T1000 (cell line): ENCODE measurements around the gene PLSCR3.

Experiments
- DNase-seq: peaks from one replicate; lab custom pipeline; 2025; ENCODE audit warnings: mixed read lengths; lab: John Stamatoyannopoulos, UW

PLSCR3 gene

DNA sequence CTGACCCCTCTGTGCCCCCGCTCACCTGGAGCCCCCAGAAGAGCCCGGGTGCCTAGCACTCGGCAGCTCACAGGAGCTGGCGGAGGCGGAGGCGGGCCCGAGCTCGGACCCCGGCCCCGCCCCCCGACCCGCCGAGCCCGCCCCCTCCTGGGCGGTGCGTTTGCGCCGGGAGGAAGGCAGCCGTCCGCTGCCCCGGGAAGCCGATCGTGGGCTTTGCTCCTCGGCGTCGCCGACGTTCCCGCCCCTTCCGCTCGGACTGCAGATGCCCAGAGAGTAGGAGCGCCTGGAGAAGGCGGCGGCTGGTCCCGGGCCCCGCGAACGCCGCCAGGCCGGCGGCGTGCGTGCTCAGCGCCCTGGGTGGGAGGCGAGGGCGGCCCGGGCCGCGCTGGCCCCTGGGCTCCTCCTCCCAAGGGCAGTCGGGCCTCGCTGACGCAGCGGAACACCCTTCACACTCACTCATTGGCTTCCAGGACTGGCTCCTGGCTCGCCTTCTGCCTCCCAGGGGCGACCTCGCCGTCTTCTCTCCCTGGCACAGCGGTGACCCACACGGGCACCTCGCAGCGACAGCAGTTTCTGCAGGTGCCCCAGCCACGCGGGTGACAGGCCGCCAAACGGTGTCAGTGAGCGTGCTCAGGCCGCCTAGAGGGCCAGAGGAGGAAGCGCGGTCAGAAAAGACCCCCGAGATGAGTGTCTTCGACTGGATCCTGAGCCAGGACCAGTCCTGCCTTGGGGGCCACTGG lies at the start of gene PLSCR3:
PLSCR3 (minus strand) TSS at position 74 of the 740 bp plus-strand sequence. CDS start 415 bp downstream, outside the sequence.
- DNase-seq, result peak; percentile 86

DNA sequence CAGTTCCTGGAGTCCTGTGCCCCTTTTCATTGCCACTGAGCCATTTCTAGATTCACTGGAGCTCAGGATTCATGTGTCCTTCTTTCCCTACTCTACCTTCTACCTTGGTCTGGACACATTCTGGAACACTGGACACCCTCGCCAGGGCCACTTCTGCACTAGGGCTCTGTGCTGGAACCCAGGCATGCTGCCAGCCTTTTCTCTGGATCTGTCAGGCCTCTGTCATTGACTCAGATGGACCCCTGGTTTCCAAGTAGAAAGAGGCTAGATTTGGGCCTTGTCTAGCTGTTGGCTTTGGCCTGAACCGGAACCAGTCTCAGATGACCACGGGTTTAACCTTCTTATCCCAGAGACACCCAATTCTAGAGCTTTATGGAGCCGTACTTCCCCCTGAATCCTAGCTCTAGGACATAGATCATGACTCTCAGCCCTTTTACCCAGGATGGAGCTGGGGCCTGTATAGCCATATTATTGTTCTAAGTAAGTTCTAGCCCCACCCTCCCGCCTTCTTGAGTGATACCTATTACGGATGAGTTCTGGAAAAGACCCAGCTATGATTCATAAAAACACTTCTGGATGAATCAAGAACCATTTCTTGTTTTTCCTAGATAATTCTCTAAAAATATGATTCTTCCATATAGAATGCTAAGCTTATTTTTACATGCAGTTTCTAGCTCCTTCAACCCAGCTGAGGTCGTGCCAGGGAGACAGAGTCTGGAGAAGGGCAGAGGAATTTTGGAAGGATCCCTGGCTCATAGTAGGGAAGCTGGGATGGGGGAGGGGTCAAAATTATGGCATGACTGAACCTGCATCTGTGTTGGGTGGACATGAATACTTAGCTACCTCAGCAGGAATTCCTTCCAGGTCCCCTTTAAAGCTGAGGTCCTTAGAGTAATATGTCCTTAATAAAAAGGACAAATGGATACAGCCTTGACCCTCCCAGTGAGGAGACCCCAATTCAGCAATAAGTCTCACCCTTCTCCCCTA lies 49.5 kb upstream of the PLSCR3 start:
- no peak for DNase-seq

DNA sequence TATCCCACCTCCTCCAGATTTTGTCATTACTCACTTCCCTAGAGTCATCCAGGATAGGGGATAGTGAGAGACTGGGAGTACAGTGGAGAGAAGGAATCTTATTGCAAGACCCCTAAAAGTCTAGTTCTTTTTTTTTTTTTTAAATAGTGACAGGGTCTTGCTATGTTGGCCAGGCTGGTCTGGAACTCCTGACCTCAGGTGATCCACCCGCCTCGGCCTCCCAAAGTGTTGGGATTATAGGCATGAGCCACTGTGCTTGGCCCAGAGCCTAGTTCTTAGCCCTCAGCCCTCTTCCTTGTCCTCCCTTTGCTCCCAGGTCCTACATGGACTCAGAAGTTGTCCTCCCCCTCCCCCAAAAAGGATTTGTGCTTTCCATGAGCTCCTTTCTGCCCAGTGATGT lies 47.8 kb upstream of the PLSCR3 start:
- DNase-seq, result no peak

DNA sequence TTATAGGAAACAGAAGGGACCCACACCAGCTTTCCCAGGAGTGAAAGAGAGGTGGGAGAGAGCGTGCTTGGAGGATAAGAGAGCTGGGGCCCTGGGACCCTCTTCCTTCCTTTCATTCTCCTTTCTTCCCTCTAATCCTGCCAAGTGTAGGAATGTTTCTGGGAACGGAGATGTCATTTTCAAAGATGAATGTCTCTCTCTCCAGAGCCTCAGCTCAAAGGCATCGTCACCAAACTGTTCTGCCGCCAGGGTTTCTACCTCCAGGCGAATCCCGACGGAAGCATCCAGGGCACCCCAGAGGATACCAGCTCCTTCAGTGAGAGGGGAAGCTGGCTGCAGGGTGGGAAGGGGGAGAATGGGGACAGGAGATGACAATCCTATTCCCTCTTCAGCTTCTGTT lies 46.9 kb upstream of the PLSCR3 start:
- no peak for DNase-seq

DNA sequence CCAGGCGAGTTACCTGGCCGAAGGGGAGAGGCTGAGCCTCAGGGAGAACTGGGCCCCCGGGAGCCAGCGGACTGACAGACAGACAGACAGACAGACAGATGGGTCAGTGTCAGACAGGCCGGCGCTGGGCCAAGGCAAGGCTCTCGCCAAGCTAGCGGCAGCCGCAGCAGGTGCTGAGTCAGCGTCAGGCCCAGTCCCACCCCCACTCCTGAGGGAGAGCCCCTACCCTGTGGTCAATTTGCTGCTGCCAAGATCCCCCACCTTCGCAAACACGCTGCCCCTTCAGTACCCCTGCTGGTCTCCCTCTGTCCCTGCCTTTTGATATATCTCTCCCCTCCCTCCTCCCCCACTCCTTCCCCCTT lies 46.5 kb upstream of the PLSCR3 start:
- no peak for DNase-seq

DNA sequence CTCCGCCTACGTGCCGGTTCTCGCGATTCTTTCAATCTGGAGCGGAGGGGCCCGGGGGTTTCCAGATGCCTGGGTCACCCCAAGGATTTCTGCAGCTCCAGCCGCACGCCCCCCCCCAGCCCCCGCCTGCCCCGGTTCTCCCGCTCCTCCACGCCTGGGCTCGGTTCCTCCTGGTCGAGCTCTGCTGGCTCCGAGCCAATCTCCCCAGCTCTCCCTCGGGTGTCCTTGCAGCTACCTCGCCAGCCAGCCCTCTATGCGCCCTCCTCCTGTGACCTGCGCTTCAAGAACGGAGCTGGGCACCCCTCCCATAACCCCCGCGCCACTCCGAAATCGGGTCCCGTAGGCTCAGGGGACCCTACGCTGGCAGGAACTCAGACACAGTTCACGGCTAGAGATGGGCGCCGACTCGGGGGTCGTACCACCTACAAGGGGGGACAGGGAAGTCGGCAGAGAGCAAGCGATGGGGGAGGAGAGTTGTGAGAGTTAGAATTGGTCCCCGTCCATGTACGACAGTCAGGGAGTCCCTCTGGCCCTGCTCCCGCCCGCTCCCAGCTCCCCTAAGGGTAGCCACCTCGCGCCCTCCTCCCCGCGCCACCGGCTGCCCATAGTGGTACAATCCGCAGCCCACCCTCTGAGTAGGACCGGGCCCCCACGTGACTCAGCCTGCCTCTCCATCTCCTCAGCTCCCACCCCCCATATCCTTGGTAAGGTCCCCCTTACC lies 45.9 kb upstream of the PLSCR3 start:
- no peak for DNase-seq

DNA sequence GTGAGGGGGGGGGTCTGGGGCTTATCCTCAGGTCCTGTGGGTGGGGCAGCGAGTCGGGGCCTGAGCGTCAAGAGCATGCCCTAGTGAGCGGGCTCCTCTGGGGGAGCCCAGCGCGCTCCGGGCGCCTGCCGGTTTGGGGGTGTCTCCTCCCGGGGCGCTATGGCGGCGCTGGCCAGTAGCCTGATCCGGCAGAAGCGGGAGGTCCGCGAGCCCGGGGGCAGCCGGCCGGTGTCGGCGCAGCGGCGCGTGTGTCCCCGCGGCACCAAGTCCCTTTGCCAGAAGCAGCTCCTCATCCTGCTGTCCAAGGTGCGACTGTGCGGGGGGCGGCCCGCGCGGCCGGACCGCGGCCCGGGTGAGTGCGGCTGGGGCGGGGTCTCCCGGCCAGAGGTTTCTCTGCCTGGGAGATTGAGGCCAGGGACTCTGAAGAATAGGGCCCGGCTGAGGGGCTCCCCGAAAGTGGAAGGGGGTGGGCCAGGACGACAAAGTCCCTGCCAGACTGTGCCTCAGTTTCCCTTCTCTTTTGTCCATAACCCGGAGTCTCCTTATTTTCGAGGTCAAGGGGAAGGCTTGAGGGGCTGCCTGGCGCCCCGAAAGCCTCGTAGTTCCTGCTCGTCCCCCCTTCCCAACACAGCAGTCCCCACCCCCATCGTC lies 45.3 kb upstream of the PLSCR3 start, which contains the start of gene FGF11:
FGF11 (plus strand) TSS at position 51 of the 651 bp plus-strand sequence; CDS start at position 160, 109 bp downstream.
- no peak for DNase-seq

DNA sequence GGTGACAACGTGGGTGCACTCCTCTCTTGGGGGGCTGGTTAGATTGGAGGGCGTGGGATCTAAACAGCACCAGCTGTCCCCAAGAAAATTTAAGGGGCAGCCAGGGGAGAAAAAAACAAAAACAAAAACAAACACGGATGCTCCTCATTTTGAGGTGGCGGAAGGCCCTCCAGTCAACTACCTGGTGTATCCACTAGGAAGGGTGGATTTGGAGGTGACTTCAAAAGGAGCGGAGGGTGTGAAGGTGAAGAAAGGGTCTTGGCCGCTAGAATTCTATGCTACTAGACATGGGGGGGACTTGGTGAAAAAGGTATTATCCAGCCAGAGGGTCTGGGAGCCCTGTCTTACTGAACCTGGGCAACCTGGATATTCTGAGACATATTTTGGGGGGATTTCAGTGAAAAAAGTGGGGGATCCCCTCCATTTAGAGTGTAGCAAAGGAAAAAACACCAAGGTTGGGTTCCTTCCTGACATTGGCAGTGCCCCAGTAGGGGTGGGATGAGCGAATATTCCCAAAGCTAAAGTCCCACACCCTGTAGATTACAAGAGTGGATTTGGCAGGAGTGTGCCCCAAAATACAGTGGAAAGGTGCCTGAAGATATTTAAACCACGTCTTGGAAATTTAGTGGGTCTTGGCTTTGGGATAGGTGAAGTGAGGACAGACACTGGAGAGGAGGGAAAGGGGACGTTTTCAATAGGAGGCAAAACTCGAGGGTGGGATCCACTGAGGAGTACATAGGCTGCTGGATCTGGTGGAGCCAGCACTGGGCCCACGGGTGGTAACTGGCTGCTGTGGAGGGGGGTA lies 44.5 kb upstream of the PLSCR3 start:
- DNase-seq, result no peak

DNA sequence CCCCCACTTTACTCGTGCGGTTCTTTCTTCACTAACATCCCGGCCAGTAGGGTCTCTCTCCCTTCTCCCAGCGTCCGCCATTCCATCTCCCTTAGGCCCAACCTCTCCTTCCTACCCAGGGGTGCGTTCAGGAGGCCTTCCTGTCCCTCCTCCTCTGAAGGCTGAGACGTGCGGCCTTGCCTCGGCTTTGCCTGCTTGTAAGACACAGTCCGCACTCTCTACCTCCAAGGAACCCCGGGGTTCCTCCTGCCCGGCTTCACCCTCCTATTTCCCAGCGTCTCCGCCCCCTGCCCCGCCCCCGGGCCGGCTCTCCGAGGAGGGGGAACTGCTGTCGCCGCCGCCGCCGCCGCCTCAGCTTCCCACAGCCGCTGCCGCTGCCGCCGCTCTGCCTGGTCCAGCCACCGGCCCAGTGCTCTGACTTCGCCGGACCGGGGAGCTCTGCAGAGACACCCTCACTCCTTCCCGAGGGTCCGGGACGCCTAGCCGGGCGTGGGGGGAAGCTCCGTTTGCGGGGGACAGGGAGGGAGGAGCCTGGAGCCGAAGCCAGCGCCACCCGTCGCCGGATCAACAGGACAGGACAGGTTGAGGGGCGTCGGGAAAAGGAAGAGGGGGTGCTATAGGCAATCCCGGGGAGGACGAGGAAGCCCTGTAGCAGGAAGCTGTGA lies 43.8 kb upstream of the PLSCR3 start:
- no peak for DNase-seq

DNA sequence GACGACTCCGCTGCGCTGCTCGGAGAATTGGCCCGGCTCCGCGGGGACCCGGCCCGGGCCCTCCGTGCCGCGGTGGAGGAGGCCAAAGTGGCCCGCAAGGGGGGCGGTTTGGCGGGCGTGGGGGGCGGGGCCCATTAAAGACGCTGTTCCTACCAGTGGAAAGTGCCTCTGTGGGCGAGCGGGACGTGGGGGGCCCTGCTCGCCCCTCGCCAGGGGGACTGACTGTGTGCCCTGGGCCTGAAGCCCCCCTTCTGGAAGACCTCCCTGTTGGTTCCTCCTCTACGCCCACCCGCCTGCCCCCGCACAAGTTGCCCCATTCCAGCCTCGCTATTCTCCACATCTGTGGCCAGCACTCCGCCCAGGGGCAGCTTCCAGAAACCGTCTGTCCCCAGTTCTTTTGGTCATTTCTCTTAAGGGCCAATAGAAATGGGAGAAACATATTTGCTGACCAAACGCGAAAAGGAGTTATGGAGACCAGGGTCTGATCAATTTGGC lies 43.1 kb upstream of the PLSCR3 start:
- DNase-seq, result no peak

DNA sequence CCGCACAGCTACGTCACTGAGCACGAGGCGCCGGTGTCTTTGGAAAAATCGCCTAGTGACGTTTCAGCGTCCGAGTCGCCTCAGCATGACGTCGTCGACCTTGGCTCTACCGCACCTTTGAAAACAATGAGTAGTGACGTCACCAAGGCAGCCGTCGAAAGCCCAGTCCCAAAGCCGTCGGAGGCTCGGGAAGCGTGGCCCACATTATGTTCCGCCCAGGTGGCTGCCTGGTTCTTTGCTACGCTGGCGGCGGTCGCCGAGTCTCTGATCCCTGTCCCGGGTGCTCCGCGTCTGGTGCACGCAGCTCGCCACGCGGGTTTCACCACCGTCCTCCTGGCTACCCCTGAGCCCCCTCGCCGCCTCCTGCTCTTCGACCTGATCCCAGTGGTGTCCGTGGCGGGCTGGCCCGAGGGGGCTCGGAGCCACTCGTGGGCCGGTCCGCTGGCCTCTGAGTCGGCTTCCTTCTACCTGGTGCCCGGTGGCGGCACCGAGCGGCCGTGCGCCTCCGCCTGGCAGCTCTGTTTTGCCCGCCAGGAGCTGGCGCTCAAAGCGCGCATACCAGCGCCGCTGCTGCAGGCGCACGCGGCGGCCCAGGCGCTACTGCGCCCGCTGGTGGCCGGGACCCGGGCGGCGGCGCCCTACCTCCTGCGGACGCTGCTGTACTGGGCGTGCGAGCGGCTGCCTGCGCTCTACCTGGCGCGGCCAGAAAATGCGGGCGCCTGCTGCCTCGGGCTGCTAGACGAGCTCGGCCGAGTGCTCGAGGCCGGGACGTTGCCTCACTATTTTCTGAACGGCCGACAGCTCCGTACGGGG lies 42.4 kb upstream of the PLSCR3 start:
- peak; percentile 74 for DNase-seq

DNA sequence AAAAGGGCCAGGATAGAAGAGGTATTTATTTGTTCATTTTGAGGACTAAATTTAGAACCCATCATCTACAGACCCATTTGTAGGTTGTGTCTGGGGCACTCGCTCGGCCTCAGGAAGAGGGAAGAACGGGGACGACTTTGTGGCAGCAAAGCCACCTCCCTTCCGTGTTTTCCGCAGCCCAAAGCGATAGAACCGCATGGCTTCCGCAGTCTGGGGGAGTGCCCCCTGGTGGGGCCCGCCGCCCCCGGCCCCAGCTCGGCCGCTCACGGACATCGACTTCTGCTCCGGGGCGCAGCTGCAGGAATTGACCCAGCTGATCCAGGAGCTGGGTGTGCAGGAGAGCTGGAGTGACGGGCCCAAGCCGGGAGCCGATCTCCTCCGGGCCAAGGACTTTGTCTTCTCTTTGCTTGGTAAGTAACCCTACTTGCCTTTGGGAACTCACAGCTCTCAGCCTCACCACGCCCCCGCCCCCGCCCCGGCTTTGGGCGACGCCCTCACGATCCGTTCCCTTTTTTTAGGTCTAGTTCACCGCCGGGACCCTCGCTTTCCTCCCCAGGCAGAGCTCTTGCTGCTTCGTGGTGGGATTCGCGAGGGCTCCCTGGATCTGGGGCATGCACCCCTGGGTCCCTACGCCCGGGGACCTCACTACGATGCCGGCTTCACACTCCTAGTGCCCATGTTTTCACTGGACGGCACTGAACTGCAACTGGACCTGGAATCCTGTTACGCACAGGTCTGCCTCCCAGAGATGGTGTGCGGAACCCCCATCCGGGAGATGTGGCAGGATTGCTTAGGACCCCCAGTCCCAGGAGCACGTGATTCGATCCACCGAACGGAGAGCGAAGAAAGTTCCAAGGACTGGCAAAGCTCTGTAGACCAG lies 41.6 kb upstream of the PLSCR3 start:
- no peak for DNase-seq

DNA sequence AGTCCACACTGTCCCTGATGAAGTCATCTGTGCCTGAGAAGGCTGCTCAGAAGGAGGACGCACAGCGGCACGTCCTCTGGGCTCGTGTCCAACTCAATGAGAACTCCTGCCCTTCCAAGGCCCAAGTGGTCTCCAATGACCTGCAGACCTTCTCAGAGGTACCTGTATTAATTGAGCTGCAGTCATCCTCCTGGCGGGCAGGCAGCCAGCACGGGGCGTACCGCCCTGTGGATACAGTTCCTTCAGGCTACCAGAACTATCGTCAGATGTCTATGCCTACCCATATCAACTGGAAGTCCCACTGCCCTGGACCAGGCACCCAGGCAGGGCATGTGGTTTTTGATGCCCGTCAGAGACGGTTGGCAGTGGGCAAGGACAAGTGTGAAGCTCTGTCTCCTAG lies 38.0 kb upstream of the PLSCR3 start:
- no peak for DNase-seq

DNA sequence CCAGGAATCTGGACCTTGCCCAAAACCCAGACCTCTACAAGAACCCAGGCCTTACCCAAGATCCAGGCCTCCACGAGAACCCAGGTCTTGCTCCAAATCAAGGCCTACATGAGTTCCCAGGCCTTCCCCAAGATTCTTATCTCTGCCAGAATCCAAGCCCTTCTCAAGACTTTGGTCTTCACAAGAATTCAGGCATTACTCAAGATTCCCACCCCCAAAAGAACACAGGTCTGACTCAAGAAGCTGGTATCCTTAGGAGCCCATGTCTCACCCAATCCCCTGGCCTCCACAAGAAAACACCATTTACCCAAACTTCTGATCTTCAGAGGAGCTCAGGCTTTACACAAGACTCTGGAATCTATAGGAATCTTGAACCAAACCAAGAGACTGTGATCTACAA lies 36.9 kb upstream of the PLSCR3 start:
- DNase-seq, result no peak

DNA sequence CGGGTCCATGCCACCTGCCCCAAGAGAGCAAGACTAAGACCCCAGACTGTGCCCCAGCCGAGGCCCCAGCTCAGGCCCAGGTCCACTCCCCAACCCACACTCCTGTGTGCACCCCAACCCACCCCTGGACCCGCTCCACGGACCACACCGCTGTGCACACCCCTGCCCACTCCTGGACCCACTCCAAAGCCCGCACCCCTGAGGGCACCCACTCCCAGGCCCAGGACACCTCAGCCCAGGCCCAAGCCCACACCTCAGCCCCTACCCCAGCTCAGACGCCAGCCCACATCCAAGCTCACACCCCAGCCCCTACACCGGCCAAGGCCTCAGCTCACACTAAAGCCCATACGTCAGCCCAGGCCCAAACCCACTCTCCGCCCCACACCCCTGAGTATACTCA lies 35.4 kb upstream of the PLSCR3 start:
- no peak for DNase-seq

DNA sequence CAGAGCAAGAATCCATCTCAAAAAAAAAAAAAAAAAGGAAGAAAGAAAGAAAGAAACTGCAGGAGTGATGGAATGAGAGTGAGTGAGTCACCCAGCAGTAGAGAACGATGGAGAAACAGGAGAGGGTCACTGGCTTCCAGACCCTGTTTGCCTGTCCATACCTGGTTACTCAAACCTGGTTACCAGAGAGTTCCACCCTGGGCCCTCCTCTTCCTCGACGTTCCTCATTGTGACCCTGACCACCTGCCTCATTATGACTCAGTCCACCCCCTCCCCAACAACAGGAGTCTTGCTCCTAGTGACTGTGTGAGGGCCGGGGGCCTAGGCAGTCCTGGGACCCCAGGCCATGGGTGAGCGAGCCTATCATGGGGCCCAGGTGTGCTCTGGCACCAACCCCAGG lies 34.2 kb upstream of the PLSCR3 start, which contains the start of gene SPEM3:
SPEM3 (plus strand) TSS at position 301 of the 400 bp plus-strand sequence; CDS start at position 347, 46 bp downstream.
- DNase-seq, result no peak

DNA sequence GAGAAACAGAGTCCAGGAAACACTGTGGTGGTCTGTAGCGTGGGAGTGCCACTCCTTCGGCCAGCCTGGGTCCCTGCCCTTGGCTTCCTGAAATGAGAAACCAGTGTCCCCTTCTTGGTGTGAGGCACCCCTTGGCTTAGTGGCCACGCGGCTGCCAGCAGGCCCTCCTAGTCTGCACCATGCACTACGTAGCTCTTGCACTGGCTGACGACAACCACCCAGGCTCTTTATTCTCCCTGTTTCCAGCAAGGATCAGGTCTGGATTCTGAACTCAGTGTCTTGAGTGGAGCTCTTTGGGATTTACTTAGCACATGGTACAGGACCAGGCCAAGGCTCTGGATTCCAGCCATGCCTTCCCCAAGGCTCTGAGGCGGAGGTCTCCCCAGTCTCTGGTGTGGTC lies 33.2 kb upstream of the PLSCR3 start:
- DNase-seq, result no peak

DNA sequence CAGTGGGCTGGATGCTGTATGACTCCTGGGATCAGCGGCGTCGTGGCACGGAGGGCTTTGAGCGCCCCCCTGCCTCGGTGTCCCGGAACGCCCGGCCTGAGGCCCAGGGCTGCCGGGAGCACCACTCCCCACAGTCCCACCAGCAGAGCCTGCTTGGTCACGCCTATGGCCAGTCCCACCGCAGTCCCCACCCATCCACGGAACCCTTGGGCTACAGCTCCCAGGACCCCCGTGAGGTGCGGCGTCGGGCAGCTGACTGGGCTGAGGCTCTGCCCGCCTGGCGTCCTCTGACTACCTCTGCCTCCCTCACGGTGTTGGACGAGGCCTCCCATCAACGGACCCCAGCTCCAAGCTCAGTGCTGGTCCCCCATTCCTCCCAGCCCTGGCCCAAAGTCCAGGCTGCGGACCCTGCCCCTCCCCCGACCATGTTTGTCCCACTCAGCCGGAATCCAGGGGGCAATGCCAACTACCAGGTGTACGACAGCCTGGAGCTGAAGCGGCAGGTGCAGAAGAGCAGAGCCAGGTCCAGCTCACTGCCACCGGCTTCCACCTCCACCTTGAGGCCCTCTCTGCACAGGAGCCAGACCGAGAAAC lies 32.7 kb upstream of the PLSCR3 start:
- no peak for DNase-seq
